H9 (cell line): ENCODE results near the gene SLC35F3. TPM values are rescaled to one million over a fixed set of nuclear protein-coding genes. Genes with fewer than 3 reads are reported as not detected.
A peak's percentile ranks its signal among the peaks of the same experiment; 100 is the strongest.

Source experiments
- DNase-seq: peaks from one replicate; pipeline ENCODE4 v3.0.0-alpha.2; 2017
- H2AFZ ChIP-seq: one replicate; pipeline ENCODE4 v1.6.1; 2013; ENCODE audit warnings: mild to moderate bottlenecking, low read length, control low read depth, moderate library complexity
- H2AK5ac ChIP-seq: 2 replicates; pipeline ENCODE4 v1.6.1; 2013; ENCODE audit warnings: low read length, control low read depth, mixed read lengths; ENCODE audit not compliant: insufficient read length
- H2BK120ac ChIP-seq: one replicate; pipeline ENCODE4 v1.6.1; 2013; ENCODE audit warnings: low read depth, mild to moderate bottlenecking, low read length, control low read depth, inconsistent platforms; ENCODE audit not compliant: poor library complexity, severe bottlenecking
- H2BK12ac ChIP-seq: 2 replicates; pipeline ENCODE4 v1.6.1; 2013; ENCODE audit warnings: low read length, control low read depth, mixed read lengths, low read depth; ENCODE audit not compliant: insufficient read length
- H2BK15ac ChIP-seq: 2 replicates; pipeline ENCODE4 v1.6.1; 2013; ENCODE audit warnings: low read depth, low read length, control low read depth
- H2BK20ac ChIP-seq: one replicate; pipeline ENCODE4 v1.6.1; 2013; ENCODE audit warnings: low read depth, mild to moderate bottlenecking, low read length, control low read depth, inconsistent platforms; ENCODE audit not compliant: poor library complexity, severe bottlenecking
- H2BK5ac ChIP-seq: 2 replicates; pipeline ENCODE4 v1.6.1; 2013; ENCODE audit warnings: low read length, control low read depth, mixed read lengths; ENCODE audit not compliant: insufficient read length
- H3K14ac ChIP-seq: 2 replicates; pipeline ENCODE4 v1.6.1; 2013; ENCODE audit warnings: low read length, control low read depth; ENCODE audit not compliant: insufficient read depth
- H3K18ac ChIP-seq: 2 replicates; pipeline ENCODE4 v1.6.1; 2013; ENCODE audit warnings: low read depth, mild to moderate bottlenecking, mixed read lengths, low read length, control low read depth; ENCODE audit not compliant: insufficient read length
- H3K23ac ChIP-seq: 2 replicates; pipeline ENCODE4 v1.6.1; 2013; ENCODE audit warnings: low read length, control low read depth, mixed read lengths, low read depth; ENCODE audit not compliant: insufficient read length
- H3K23me2 ChIP-seq: 2 replicates; pipeline ENCODE4 v1.6.1; 2013; ENCODE audit warnings: low read depth, mild to moderate bottlenecking, mixed read lengths, low read length, control low read depth; ENCODE audit not compliant: insufficient read length, poor library complexity, severe bottlenecking
- H3K27ac ChIP-seq: 2 replicates; pipeline ENCODE4 v1.5.1; 2013; ENCODE audit warnings: low read length, control low read depth, mixed read lengths, low read depth; ENCODE audit not compliant: insufficient read length
- H3K27me3 ChIP-seq: 2 replicates; pipeline ENCODE4 v1.6.1; 2013; ENCODE audit warnings: low read length, control low read depth, inconsistent platforms; ENCODE audit not compliant: insufficient read depth
- H3K4ac ChIP-seq: 2 replicates; pipeline ENCODE4 v1.6.1; 2013; ENCODE audit warnings: low read depth, mild to moderate bottlenecking, control low read depth, inconsistent platforms, low read length, moderate library complexity
- H3K4me1 ChIP-seq: 2 replicates; pipeline ENCODE4 v1.6.1; 2013; ENCODE audit warnings: low read length, control low read depth, inconsistent platforms; ENCODE audit not compliant: insufficient read depth
- H3K4me2 ChIP-seq: 2 replicates; pipeline ENCODE4 v1.6.1; 2013; ENCODE audit warnings: low read length, control low read depth, mixed read lengths; ENCODE audit not compliant: insufficient read length, insufficient read depth
- H3K56ac ChIP-seq: 2 replicates; pipeline ENCODE4 v1.6.1; 2013; ENCODE audit warnings: low read depth, mild to moderate bottlenecking, mixed read lengths, low read length, control low read depth; ENCODE audit not compliant: insufficient read length
- H3K79me1 ChIP-seq: 2 replicates; pipeline ENCODE4 v1.6.1; 2013; ENCODE audit warnings: low read depth, mild to moderate bottlenecking, moderate library complexity, low read length, control low read depth, inconsistent platforms; ENCODE audit not compliant: insufficient read depth, poor library complexity, severe bottlenecking
- H3K79me2 ChIP-seq: 2 replicates; pipeline ENCODE4 v1.6.1; 2013; ENCODE audit warnings: low read length, control low read depth, inconsistent platforms; ENCODE audit not compliant: insufficient read depth
- H3K9ac ChIP-seq: 2 replicates; pipeline ENCODE4 v1.6.1; 2013; ENCODE audit warnings: low read length, control low read depth, mixed read lengths; ENCODE audit not compliant: insufficient read length; ENCODE audit errors: extremely low read depth
- H3K9me3 ChIP-seq: one replicate; pipeline ENCODE4 v1.6.1; 2013; ENCODE audit warnings: low read depth, low read length, inconsistent platforms; ENCODE audit not compliant: control insufficient read depth
- H3T11ph ChIP-seq: one replicate; pipeline ENCODE4 v1.6.1; 2013; ENCODE audit warnings: mild to moderate bottlenecking, low read length, control low read depth, inconsistent platforms
- H4K20me1 ChIP-seq: one replicate; pipeline ENCODE4 v1.6.1; 2013; ENCODE audit not compliant: control insufficient read depth, insufficient read length, insufficient read depth
- H4K5ac ChIP-seq: 2 replicates; pipeline ENCODE4 v1.6.1; 2013; ENCODE audit warnings: low read depth, mild to moderate bottlenecking, mixed read lengths, low read length, control low read depth; ENCODE audit not compliant: insufficient read length
- H4K8ac ChIP-seq: replicated peaks from 2 replicates; pipeline ENCODE4 v1.6.1; 2013; ENCODE audit warnings: low read length, control low read depth, mixed read lengths, low read depth; ENCODE audit not compliant: insufficient read length
- H4K91ac ChIP-seq: 2 replicates; pipeline ENCODE4 v1.6.1; 2013; ENCODE audit warnings: low read depth, mild to moderate bottlenecking, moderate library complexity, mixed read lengths, low read length, control low read depth; ENCODE audit not compliant: insufficient read length
- H3K27ac Mint-ChIP-seq, 3 experiments: 2 replicates in 2 of 3; 3 replicates in 1 of 3; pipeline ENCODE4 v1.8.0; 2020 to 2021; ENCODE audit warnings: mixed read lengths in 3 of 3, mild to moderate bottlenecking in 1 of 3, moderate library complexity in 1 of 3
- H3K27me3 Mint-ChIP-seq: 2 replicates; pipeline ENCODE4 v1.8.0; 2021; ENCODE audit warnings: low read depth, mild to moderate bottlenecking, moderate library complexity, mixed read lengths
- H3K36me3 Mint-ChIP-seq, 3 experiments: 2 replicates in 2 of 3; 3 replicates in 1 of 3; pipeline ENCODE4 v1.8.0; 2020 to 2021; ENCODE audit warnings: low read depth in 3 of 3, mixed read lengths in 3 of 3; ENCODE audit not compliant: insufficient read depth in 1 of 3
- H3K4me1 Mint-ChIP-seq, 2 experiments: 2 replicates each; pipeline ENCODE4 v1.8.0; 2020; ENCODE audit warnings: mixed read lengths in 2 of 2
- H3K4me3 Mint-ChIP-seq, 2 experiments: 2 replicates in 1 of 2; 3 replicates in 1 of 2; pipeline ENCODE4 v1.8.0; 2020 to 2021; ENCODE audit warnings: mild to moderate bottlenecking in 2 of 2, mixed read lengths in 2 of 2, moderate library complexity in 1 of 2
- H3K9me3 Mint-ChIP-seq, 2 experiments: 2 replicates in 1 of 2; 3 replicates in 1 of 2; pipeline ENCODE4 v1.8.0; 2020; ENCODE audit warnings: mild to moderate bottlenecking in 2 of 2, mixed read lengths in 2 of 2, moderate library complexity in 1 of 2
- CTCF ChIP-seq: fragments of 200-600 bp; sonication (generic); conservative IDR thresholded peaks from 3 replicates; pipeline ENCODE4 v1.8.0; 2021; ENCODE audit warnings: antibody characterized with exemption, mild to moderate bottlenecking
- WGBS: extraction: QIAGEN DNeasy Blood & Tissue Kit; methylation state at CpG from one replicate; pipeline ENCODE4 v1.1.7; 2013; ENCODE audit warnings: missing lambda C conversion rate, low lambda C conversion rate, mixed read lengths; ENCODE audit not compliant: insufficient read length; ENCODE audit errors: extremely low coverage; 5-methylcytosine and 5-hydroxymethylcytosine counted together
- total RNA-seq: library from RNA; stranded (reverse); gene quantifications from 2 replicates; pipeline ENCODE4 v1.2.1, GENCODE V29; 2021

SLC35F3 gene
- total RNA-seq, 1 experiment from 2014 or later: 0.81 TPM

- Histone ChIP-seq H3K56ac (no peak overlapping the region), H2BK15ac (no peak overlapping the region), H4K20me1 (no peaks in the 10 kb centered on the region), H3T11ph (no peak overlapping the region), H3K23ac (no peak overlapping the region), H3K27me3 (no peaks in the 10 kb centered on the region), H3K4ac (no peak overlapping the region), H3K14ac (no peak overlapping the region), H4K91ac (no peak overlapping the region), H3K18ac (no peak overlapping the region), H2BK5ac (no peak overlapping the region), H3K79me1 (no peaks in the 10 kb centered on the region), H3K79me2 (no peaks in the 10 kb centered on the region), H3K4me1 (no peaks in the 10 kb centered on the region), H3K23me2 (no peaks in the 10 kb centered on the region), H2BK120ac (no peak overlapping the region), H2AFZ (no peak overlapping the region), H3K27ac (no peak overlapping the region), H3K9ac (no peak overlapping the region), H3K9me3 (no peaks in the 10 kb centered on the region), H2BK20ac (no peak overlapping the region), H2AK5ac (no peak overlapping the region), H4K8ac (no peak overlapping the region), H4K5ac (no peak overlapping the region), H3K4me2 (peak overlapping the region; percentile 17), H2BK12ac (no peak overlapping the region)
- Mint-ChIP-seq H3K4me3 (peak overlapping the region; percentile 20 to 54; a peak in 2 of 5 replicates), H3K9me3 (no peaks in the 10 kb centered on the region), H3K27me3 (peaks cover 39% of the 10 kb centered on the region), H3K36me3 (no peaks in the 10 kb centered on the region), H3K27ac (no peak overlapping the region), H3K4me1 (peaks cover 10 to 14% of the 10 kb centered on the region in 2 experiments)
- WGBS: 100% methylated on average over 3 of the region's 7 CpGs
- TF ChIP-seq CTCF: no peak
- no peak for DNase-seq
Observed at GRCh38 chr1:234325878-234326496, 421.5 kb downstream of the SLC35F3 start.
